Panc1 (cell line): Measurements from ENCODE around the gene CFAP141.

Experiments
- POLR2AphosphoS5 ChIP-seq: IDR thresholded peaks from 2 replicates; pipeline ENCODE4 v1.6.1; 2012; ENCODE audit warnings: mild to moderate bottlenecking, low read depth, low read length, moderate library complexity
- SIN3A ChIP-seq: IDR thresholded peaks from 2 replicates; pipeline ENCODE4 v1.6.1; 2012; ENCODE audit warnings: low read depth, mild to moderate bottlenecking, low read length, moderate library complexity, borderline replicate concordance; ENCODE audit not compliant: insufficient read depth
- TCF7L2 ChIP-seq: IDR thresholded peaks from 2 replicates; pipeline ENCODE4 v1.6.1; 2011; ENCODE audit warnings: mild to moderate bottlenecking, low read depth, low read length, inconsistent platforms
- TF ChIP-seq, protein P1 (sequence below): fragments of 450-650 bp; IDR thresholded peaks from 2 replicates; pipeline ENCODE4 v1.5.1; 2017; ENCODE audit warnings: mild to moderate bottlenecking
- TF ChIP-seq, protein P2 (sequence below), 2 experiments: IDR thresholded peaks; 2 replicates each; pipeline ENCODE4 v1.6.1; 2011 to 2012; ENCODE audit warnings: low read depth in 2 of 2, control low read depth in 1 of 2, low read length in 1 of 2, mild to moderate bottlenecking in 1 of 2, moderate library complexity in 1 of 2; ENCODE audit not compliant: insufficient read depth in 1 of 2

DNA sequence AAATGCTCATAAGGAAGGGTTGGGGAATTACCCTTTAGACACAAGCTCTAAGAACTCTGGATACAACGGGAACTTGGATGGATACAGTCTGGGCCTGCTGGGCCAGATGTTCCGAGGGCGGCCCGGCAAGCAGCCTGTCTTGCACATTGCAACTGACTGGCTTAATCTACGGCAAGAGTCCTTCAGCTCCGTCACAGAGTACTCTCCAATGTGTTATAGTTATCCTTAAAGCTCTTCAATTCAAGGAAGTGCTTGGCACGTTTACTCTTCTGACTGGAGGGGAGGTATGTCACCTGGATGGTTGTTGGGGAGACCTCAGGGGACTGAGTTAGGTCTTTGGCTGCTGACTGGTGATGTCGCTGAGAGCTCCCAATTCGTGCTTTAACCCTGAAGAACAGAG, 1.1 kb upstream of the CFAP141 start:
- TF ChIP-seq, protein P1, sequence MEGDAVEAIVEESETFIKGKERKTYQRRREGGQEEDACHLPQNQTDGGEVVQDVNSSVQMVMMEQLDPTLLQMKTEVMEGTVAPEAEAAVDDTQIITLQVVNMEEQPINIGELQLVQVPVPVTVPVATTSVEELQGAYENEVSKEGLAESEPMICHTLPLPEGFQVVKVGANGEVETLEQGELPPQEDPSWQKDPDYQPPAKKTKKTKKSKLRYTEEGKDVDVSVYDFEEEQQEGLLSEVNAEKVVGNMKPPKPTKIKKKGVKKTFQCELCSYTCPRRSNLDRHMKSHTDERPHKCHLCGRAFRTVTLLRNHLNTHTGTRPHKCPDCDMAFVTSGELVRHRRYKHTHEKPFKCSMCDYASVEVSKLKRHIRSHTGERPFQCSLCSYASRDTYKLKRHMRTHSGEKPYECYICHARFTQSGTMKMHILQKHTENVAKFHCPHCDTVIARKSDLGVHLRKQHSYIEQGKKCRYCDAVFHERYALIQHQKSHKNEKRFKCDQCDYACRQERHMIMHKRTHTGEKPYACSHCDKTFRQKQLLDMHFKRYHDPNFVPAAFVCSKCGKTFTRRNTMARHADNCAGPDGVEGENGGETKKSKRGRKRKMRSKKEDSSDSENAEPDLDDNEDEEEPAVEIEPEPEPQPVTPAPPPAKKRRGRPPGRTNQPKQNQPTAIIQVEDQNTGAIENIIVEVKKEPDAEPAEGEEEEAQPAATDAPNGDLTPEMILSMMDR = no peak
- TF ChIP-seq, protein P2, sequence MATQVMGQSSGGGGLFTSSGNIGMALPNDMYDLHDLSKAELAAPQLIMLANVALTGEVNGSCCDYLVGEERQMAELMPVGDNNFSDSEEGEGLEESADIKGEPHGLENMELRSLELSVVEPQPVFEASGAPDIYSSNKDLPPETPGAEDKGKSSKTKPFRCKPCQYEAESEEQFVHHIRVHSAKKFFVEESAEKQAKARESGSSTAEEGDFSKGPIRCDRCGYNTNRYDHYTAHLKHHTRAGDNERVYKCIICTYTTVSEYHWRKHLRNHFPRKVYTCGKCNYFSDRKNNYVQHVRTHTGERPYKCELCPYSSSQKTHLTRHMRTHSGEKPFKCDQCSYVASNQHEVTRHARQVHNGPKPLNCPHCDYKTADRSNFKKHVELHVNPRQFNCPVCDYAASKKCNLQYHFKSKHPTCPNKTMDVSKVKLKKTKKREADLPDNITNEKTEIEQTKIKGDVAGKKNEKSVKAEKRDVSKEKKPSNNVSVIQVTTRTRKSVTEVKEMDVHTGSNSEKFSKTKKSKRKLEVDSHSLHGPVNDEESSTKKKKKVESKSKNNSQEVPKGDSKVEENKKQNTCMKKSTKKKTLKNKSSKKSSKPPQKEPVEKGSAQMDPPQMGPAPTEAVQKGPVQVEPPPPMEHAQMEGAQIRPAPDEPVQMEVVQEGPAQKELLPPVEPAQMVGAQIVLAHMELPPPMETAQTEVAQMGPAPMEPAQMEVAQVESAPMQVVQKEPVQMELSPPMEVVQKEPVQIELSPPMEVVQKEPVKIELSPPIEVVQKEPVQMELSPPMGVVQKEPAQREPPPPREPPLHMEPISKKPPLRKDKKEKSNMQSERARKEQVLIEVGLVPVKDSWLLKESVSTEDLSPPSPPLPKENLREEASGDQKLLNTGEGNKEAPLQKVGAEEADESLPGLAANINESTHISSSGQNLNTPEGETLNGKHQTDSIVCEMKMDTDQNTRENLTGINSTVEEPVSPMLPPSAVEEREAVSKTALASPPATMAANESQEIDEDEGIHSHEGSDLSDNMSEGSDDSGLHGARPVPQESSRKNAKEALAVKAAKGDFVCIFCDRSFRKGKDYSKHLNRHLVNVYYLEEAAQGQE (IDR thresholded peaks at IDR 0.05; ENCODE audit: insufficient read depth in 1 of 2, low read depth in 2 of 2, low read length in 1 of 2) = no peak
- TF ChIP-seq POLR2AphosphoS5 = no peak
- TF ChIP-seq SIN3A = no peak
- no peak for TF ChIP-seq TCF7L2
